ENCODE results near the gene SSRP1.

DNA sequence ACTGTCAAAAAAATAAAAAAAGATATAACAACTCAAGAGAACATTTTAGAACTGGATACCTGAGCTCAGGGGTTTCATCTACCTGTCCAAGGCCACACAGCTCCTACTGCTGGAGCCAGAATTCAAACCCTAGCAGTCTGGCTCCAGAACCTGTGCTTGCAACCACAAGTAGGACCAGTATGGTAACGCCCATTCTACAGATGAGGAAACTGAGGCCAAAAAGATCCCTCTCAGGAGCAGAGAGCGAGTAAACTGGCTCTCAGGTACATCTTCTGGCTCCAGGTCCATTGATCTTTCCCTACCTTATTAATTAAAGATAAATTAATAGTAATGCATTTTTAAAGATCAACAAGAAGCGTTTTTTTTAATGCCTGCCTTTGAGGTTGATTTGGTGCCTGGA lies 21.6 kb upstream of the SSRP1 start:
- TF ChIP-seq POLR2AphosphoS5 (IDR thresholded peaks at IDR 0.05; ENCODE audit: low read depth, low read length) (no peak), TAF1 (IDR thresholded peaks at IDR 0.05; ENCODE audit: low read depth, low read length) (no peak), POLR2A (IDR thresholded peaks at IDR 0.05; ENCODE audit: low read depth, low read length) (no peak), PAX5 (IDR thresholded peaks at IDR 0.05; ENCODE audit: insufficient read depth, low read length, severe bottlenecking) (no peak), POU2F2 (IDR thresholded peaks at IDR 0.05; ENCODE audit: low read depth, low read length) (no peak), SPI1 (IDR thresholded peaks at IDR 0.05; ENCODE audit: low read depth, low read length) (no peak)

All from GM12891 (cell line).